Activated naive CD4-positive, alpha-beta T cell treated with Interleukin-2 at 50 U/mL for 16 hours (primary cell): ENCODE data around the gene TASOR.

Experiments
- DNase-seq: peaks from one replicate; pipeline ENCODE4 v3.0.0-alpha.2; 2020

The TASOR gene

DNA sequence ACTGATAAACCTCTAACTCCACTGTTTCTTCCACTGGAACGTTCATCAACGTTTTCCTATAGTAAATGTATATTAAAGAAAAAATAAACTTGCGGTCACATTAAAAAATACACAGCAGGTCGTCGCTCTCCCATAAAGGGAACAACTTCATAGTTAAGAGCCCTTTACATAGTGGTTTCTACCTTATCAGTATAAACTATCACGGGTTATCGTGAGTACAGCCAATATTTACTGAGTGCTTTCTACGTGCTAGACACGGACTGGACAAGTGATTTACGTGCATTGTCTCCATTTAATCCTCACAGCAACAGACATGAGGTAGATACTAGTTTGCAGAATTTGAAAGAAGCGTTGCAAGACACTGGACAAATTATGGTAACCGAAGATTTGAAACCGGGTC is 964 bp upstream of the TASOR start:
- no peak for DNase-seq

DNA sequence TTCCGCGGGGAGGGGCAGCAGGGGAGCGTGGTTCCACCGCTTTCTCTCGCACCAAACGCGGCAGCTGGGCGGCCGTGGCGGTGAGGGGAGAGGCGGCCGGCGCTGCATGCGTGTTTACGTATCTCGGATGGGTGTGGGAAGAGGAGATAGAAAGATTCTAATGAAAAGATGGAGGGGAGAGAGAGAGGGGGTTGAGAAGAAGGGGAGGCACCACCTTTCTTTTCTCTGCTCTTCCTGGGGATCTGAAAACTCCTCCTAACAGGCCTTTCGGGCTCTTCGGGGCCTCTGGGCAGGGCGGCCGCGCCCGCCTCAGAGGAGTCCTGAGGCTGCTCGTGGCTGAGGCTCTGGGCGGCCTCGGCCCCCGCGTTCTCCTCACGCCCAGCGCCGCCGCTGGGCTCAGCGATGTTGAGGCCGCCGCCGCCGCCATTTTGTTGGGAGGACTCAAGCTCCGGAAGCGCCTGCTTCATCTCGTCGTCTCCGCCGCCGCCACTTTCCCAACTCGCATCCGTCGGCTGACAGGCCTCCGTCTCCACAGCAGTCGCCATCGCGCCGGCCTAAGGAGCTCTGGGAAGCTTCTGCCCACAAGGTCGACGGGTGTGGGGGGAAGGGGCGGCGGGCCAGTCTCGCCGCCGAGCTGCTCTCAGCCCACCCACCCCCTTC is 473 bp downstream of the TASOR start:
- DNase-seq = peak; percentile 80

DNA sequence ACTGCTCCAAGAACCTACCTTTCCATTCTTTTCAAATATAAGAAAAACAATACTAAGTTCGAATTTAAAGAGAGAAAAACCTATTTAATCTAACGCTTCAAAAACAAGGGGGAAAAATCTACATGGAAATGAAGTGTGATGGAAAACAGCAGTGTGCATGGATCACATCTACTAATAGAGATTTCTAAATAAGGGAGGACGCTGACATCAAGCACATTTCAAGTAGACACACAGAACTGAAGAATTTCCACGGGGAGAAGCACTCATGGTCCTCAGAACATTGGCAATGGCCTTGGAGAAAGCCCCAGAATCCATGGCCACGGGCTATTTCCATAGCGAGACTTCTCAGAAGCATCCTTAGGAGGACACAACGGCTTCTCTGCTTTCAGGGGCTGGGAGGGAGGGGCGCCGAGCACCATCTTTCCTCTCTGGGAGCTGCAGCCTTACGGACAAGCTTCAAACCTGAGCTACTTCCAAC is 1.0 kb downstream of the TASOR start:
- no peak for DNase-seq

DNA sequence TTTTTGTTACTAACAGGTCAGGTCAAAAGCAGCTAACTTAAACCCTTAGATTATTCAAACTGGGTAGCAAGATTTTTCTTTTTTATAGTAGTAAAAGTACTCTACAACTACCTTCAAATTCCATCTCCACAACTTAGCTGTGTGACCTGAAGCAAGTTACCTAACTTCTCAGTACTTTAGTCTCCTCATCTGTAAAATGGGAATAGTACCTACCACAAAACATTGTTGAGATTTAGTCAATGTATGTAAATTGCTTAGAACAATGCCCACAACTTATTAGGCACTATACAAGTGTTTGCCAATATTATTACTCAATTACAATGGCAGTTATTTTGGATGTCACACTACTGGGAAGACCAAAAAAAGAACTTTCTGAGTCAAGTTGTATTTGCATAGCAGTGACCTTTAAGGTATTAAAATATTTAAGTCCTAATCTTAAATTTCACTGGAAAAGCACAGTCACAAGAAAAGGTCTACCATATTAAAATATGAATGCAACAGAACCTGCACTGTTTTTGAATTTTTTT is 2.9 kb downstream of the TASOR start:
- DNase-seq = no peak

DNA sequence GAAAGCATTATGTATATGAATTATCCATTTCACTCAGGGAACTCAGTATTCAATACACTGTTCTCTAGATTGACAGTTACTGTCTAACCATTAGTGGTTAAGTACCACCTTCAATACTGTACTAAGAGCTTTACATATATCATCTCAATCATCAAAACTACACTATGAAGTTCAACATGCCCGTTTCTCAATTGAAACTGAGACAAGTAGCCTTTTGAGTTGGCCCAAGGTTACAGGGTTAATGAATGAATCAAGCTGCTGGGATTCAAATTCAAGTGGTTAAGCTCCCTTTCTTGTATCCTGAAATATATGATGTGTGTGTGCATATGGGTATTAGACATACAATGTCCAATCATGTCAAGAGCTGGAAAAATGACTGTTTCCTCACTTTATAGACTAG is 5.8 kb downstream of the TASOR start:
- DNase-seq = no peak

DNA sequence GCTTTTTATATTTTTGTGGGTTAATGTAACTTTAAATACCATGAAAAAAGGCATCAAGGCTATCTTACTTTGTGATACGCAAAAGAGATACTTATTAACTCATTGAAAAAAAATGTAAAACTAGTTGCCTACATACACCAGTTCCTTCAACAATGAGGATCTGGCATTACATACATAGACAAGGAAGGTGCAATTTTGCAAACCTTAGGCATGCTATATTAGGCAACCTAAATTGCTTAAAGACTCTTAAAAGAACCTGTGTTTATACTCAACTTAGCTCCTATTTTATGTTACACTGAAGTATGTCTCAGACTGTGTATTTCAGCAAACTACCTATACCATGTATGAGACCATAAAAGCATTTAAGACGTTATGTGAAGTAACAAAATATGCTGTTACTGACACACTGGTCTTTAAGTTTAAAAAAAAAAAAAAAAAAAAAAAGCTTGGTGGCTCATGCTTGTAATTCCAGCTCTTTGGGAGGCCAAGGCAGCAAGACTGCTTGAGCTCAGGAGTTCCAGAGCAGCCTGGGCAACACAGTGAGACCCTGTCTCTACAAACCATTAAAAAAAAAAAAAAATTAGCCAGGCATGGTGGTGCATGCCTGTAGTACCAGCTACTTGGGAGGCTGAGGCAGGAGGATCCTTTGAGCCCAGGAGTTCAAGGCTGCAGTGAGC is 9.1 kb downstream of the TASOR start:
- DNase-seq = no peak

DNA sequence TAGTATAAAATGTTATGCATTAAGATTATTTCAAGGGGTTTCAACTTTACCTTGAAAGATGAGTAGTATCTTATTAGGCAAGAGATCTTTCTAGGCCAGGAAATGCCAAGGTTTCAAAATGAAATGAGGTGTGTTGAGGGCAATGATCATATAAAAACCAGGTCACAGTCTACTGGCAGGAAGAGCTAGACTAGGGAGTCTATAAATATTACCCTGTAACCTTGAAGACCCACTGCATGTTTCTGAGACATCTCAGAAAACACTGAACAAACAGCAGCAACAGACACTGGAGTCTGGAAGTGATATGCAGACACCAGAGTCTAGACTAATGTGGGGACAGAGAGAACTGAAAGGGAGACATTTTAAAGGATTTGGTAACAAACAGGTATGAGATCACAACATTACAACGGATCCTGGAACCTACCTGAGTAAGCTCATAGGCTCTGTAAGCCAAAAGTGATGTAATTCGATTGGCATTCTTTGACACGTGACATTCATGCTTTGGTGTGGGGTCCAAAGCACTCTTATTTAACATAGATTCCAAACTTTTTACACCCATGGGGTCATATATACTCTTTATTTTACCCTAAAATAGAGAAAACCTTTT is 15.0 kb downstream of the TASOR start:
- DNase-seq = no peak

DNA sequence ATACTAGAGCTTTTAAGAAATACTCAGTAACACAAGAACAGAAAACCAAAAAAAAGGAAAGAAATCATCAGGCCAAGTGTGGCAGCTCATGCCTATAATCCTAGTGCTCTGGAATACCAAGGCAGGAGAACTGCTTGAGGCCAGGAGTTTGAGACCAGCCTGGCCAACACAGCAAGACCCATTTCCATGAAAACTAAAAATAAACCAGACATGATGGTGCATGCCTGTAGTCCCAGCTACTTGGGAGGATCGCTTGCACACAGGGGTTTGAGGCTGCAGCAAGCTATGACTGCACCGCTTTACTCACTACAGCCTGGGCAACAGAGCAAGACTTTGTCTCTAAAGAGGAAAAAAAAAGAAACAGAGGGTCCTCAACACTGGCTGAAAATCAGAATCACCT is 18.2 kb downstream of the TASOR start:
- DNase-seq = no peak

DNA sequence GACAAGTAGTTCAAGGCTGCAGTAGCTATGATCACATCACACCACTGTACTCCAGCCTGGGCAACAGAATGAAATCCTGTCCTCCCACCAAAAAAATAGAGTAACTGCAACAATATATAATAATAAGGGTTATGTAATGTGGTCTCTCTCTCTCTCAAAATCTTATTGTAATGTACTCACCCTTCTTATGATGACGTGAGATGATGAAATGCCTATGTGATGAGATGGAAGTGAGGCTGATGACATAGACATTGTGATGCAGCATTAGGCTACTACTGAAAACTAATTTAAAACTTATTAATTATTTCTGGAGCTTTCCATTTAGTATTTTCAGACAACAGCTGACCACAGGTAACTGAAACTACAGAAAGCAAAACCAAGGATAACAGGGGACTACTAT is 27.4 kb downstream of the TASOR start:
- no peak for DNase-seq

DNA sequence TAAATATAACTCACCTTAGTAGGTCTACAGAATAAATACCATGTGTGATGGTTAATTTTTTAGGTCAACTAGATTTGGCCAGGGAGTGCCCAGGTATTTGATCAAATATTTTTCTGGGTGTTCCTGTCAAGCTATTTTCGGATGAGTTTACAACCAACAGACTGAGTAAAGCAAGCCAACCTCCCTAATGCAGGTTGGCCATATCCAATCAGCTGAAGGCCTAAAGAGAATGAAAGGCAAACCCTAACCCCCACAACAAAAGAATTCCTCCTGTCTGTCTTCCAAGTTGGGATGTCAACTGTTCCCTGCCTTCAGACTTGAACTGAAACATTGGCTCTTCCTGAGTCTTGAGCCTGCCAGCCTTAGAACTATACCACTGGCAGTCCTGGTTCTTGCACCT is 28.6 kb downstream of the TASOR start:
- DNase-seq = no peak

DNA sequence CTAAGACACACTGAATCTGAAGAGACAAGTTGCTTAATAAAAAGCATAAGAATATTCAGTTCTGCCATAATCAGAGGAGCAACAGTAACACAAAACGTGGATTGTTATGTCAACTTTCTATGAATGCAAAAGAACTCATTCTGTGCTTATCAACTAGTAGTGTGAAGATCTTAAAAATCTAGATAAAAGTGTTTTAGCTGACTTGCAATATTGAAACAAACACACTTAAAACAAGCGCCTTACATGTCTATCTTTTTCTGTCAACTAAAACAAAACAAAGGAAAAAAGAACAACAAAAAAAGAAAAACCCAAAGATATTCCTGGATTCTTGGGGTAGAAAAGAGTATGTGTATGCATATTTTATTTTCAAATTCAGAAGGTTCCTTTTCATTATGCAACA is 37.7 kb downstream of the TASOR start:
- DNase-seq = no peak

DNA sequence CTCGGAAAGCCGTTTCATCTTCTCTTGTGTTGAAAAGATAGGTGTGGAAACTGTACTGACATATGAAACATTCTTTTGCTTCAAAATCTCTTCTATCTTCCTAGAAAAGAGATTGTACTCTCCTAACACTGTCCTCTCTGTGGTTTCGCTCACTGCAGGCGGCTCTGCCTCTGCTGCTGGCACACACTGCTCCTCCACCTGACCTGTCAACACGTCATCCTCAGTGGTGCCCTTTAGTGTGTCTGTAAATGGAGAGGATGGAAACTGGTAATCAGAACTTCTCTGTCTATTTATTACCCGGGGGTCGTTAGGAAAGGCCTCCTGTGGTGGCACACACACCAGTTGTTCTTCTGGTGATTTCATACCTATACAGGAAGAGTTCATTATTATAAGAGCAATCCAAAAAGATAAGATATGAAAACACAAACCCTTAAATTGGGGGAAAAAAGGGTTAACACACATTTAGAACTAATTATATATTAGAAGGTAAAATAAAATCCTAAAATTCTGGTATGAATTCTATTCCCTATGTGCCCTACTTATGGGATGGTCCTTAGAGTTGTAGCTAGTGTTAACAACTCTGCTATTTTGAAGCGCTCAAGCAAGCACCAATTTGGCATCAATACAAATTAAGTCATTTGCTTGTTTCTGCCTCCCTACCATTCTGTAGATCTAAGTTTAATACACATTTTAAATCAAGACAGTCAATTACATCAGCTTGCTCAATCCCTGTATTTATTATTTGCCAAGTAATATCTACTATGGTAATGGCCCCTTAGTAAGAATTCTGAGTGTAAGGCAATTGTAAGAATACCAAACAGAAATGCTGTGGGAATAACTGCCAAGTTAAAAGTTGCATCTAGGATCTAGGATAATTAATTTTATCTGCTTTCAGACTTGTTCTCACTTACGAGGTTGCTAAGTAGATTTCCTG is 49.2 kb downstream of the TASOR start:
- no peak for DNase-seq
